MM.1S (cell line): ENCODE results near the gene PTCHD1.

Experiments
- EZH2 ChIP-seq: fragments of 300-600 bp; sonication (generic); optimal IDR thresholded peaks from 2 replicates; pipeline ENCODE3; 2017; ENCODE audit warnings: low read depth, mild to moderate bottlenecking, antibody characterized with exemption, low read length, mixed read lengths
- TF ChIP-seq, protein P1 (sequence below): fragments of 300-600 bp; sonication (generic); IDR thresholded peaks from 2 replicates; pipeline ENCODE4 v1.5.1; 2016; ENCODE audit warnings: antibody characterized with exemption, low read length, mixed read lengths

GRCh38 chrX:23396263-23396662, 61.6 kb downstream of the PTCHD1 start:
- TF ChIP-seq, protein P1, sequence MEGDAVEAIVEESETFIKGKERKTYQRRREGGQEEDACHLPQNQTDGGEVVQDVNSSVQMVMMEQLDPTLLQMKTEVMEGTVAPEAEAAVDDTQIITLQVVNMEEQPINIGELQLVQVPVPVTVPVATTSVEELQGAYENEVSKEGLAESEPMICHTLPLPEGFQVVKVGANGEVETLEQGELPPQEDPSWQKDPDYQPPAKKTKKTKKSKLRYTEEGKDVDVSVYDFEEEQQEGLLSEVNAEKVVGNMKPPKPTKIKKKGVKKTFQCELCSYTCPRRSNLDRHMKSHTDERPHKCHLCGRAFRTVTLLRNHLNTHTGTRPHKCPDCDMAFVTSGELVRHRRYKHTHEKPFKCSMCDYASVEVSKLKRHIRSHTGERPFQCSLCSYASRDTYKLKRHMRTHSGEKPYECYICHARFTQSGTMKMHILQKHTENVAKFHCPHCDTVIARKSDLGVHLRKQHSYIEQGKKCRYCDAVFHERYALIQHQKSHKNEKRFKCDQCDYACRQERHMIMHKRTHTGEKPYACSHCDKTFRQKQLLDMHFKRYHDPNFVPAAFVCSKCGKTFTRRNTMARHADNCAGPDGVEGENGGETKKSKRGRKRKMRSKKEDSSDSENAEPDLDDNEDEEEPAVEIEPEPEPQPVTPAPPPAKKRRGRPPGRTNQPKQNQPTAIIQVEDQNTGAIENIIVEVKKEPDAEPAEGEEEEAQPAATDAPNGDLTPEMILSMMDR, result no peak
- TF ChIP-seq EZH2, result no peak
